ENCODE data around the gene OLR1. TPM values are rescaled to one million over a fixed set of nuclear protein-coding genes. Genes with fewer than 3 reads are reported as not detected.

OLR1 gene
- total and polyA plus RNA-seq, 2 donors (not counting 3 experiments of a cell fraction or from before 2014, with no cell fraction given), result not detected

DNA sequence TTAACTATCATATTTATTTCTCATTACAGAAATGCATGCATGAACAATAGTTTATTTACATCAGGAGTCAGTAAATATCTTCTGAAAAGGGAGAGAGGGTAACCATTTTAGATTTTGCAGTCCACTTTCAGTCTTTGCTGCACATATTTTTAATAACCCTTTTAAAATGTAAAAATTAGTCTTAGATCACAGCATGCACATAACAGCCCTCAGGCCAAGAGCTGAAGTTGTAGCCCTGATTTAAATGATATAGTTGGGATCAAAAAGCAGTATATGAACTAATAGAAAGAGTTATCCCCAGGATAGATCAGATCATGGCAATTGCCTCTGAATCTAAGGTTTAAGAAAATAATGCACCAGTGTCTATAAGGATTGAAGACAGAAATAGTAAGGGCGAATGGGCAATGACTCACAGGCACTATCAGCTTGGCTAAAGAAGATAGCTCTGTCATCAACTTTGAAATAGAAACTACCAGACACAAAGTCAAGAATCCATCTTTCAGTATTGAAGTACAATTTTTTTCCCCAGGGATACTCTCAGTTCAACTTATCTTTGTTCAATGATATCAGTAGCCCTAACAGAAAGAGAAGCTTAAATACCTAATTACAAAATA lies 28.8 kb downstream of the OLR1 start:
- Histone ChIP-seq H3K4me2 (ENCODE audit: insufficient read depth, low read length) (no peak overlapping the region), H3K9me1 (replicated peaks; ENCODE audit: control insufficient read depth, extremely low read depth, insufficient read depth, low read length) (no peaks in the 10 kb centered on the region), H3K27me3 (ENCODE audit: control insufficient read depth in 2 of 2, insufficient read depth in 2 of 2, low read length in 2 of 2) (no peaks in the 10 kb centered on the region), H3K9me3 (replicated peaks; ENCODE audit: control insufficient read depth, insufficient read depth, low read length) (no peaks in the 10 kb centered on the region), H3K79me2 (ENCODE audit: control insufficient read depth, insufficient read depth, low read length) (no peaks in the 10 kb centered on the region), H3K27ac (ENCODE audit: insufficient read depth, low read depth, low read length) (no peak overlapping the region), H2AFZ (ENCODE audit: low read depth, low read length) (no peak overlapping the region), H3K4me1 (ENCODE audit: control insufficient read depth, extremely low read depth, insufficient read depth, low read length) (no peaks in the 10 kb centered on the region), H3K36me3 (ENCODE audit: control insufficient read depth in 2 of 2, extremely low read depth in 1 of 2, insufficient read depth in 2 of 2, low read length in 2 of 2) (no peaks in the 10 kb centered on the region), H3K9ac (replicated peaks; ENCODE audit: extremely low read depth, insufficient read depth, low read length) (no peak overlapping the region), H4K20me1 (replicated peaks; ENCODE audit: control insufficient read depth, extremely low read depth, insufficient read depth, low read length) (no peaks in the 10 kb centered on the region), H3K4me3 (replicated peaks in 1 of 3; ENCODE audit: insufficient read depth in 1 of 3, low read depth in 1 of 3, low read length in 3 of 3) (no peak overlapping the region)
- FAIRE-seq, result no peak
- no peak for TF ChIP-seq POLR2A (IDR thresholded peaks at IDR 0.05; ENCODE audit: low read depth, low read length)
- TF ChIP-seq FOS (IDR thresholded peaks at IDR 0.05; ENCODE audit: borderline replicate concordance, insufficient read depth, low read length), result peak; percentile 32
- DNase-seq (ENCODE audit: low read depth, low spot score), result peak; percentile 23
- BruUV-seq (replicated peaks), result no TSS peak
- dilution Hi-C loops (cut with MboI; ENCODE audit: extremely low pct_ligation_motif_present, low sequenced_read_pairs), result no loop called here
- ChIA-PET POLR2A (interaction anchor here (0.6 kb wide), 1 partner anchor 111 kb away, joined by 4 read pairs; no protein-coding TSS in a partner anchor), CTCF (interaction anchor here (0.8 to 5.9 kb wide), 11 partner anchors 10 to 400 kb away, joined by 3 to 88 read pairs (median 6); partner anchors contain the start of gene CLEC12B)
- intact Hi-C loops (cut with micrococcal nuclease), result no loop called here

DNA sequence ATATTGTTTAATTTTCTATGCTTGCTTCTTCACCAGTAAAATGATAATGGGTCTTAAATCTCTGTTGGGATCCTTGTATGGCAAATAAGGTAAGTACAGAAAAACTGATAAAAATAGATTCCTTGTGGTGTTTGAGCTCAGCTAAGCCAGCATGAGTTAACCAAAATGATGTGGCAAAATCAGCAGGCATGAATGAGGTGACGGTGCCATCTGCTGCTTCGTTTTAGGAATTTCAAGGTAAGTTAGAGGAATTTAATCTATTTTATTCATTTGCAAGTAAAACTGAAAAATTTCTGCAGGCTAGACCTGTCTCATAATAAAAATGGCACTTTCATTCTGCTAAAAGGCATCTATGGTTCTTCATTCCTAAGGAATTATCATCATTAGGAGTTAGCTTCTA lies 31.9 kb downstream of the OLR1 start:
- Histone ChIP-seq H3K9ac (replicated peaks; ENCODE audit: extremely low read depth, insufficient read depth, low read length) (no peak overlapping the region), H3K9me1 (replicated peaks; ENCODE audit: control insufficient read depth, extremely low read depth, insufficient read depth, low read length) (no peaks in the 10 kb centered on the region), H3K4me1 (ENCODE audit: control insufficient read depth, extremely low read depth, insufficient read depth, low read length) (no peaks in the 10 kb centered on the region), H3K36me3 (ENCODE audit: control insufficient read depth in 2 of 2, extremely low read depth in 1 of 2, insufficient read depth in 2 of 2, low read length in 2 of 2) (no peaks in the 10 kb centered on the region), H4K20me1 (replicated peaks; ENCODE audit: control insufficient read depth, extremely low read depth, insufficient read depth, low read length) (no peaks in the 10 kb centered on the region), H2AFZ (ENCODE audit: low read depth, low read length) (no peak overlapping the region), H3K27ac (ENCODE audit: insufficient read depth, low read depth, low read length) (no peak overlapping the region), H3K4me2 (ENCODE audit: insufficient read depth, low read length) (no peak overlapping the region), H3K79me2 (ENCODE audit: control insufficient read depth, insufficient read depth, low read length) (no peaks in the 10 kb centered on the region), H3K27me3 (ENCODE audit: control insufficient read depth in 2 of 2, insufficient read depth in 2 of 2, low read length in 2 of 2) (no peaks in the 10 kb centered on the region), H3K4me3 (replicated peaks in 1 of 3; ENCODE audit: insufficient read depth in 1 of 3, low read depth in 1 of 3, low read length in 3 of 3) (no peak overlapping the region), H3K9me3 (replicated peaks; ENCODE audit: control insufficient read depth, insufficient read depth, low read length) (no peaks in the 10 kb centered on the region)
- FAIRE-seq (peak; percentile 62), DNase-seq (ENCODE audit: low read depth, low spot score) (peak; percentile 84)
- ChIA-PET CTCF (interaction anchor here (0.7 to 5.9 kb wide), 25 partner anchors 10 to 422 kb away, joined by 3 to 94 read pairs (median 7); partner anchors contain the start of genes CLEC12B, CLEC1A, CLEC7A and CLEC9A), POLR2A (interaction anchor here (0.6 kb wide), 1 partner anchor 71 kb away, joined by 3 read pairs; no protein-coding TSS in a partner anchor)
- no TSS peak for BruUV-seq (replicated peaks)
- intact Hi-C loops (cut with micrococcal nuclease), result loop anchor here (1.0 to 2.0 kb wide), 7 partner anchors 41 to 390 kb away; partner anchors contain the start of genes CLEC12B and CLEC1A
- TF ChIP-seq EZH2 (IDR thresholded peaks at IDR 0.05; ENCODE audit: borderline replicate concordance, low read depth, low read length, severe bottlenecking), result no peak
- TF ChIP-seq, protein P1, sequence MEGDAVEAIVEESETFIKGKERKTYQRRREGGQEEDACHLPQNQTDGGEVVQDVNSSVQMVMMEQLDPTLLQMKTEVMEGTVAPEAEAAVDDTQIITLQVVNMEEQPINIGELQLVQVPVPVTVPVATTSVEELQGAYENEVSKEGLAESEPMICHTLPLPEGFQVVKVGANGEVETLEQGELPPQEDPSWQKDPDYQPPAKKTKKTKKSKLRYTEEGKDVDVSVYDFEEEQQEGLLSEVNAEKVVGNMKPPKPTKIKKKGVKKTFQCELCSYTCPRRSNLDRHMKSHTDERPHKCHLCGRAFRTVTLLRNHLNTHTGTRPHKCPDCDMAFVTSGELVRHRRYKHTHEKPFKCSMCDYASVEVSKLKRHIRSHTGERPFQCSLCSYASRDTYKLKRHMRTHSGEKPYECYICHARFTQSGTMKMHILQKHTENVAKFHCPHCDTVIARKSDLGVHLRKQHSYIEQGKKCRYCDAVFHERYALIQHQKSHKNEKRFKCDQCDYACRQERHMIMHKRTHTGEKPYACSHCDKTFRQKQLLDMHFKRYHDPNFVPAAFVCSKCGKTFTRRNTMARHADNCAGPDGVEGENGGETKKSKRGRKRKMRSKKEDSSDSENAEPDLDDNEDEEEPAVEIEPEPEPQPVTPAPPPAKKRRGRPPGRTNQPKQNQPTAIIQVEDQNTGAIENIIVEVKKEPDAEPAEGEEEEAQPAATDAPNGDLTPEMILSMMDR (IDR thresholded peaks at IDR 0.05; ENCODE audit: extremely low read depth in 1 of 2, insufficient read depth in 1 of 2, low read depth in 1 of 2, low read length in 2 of 2), result peak; percentile 39 to 40
- dilution Hi-C loops (cut with MboI; ENCODE audit: extremely low pct_ligation_motif_present, low sequenced_read_pairs), result no loop called here

All from endothelial cell of umbilical vein (primary cell).